Vagina (tissue), 2 donors: ENCODE data around the gene MAP3K3.

Experiments
- POLR2A ChIP-seq, 2 donors: fragments of 450-650 bp; IDR thresholded peaks; one replicate each; pipeline ENCODE4 v1.6.1; 2017; ENCODE audit warnings: antibody characterized with exemption in 2 of 2, mild to moderate bottlenecking in 2 of 2, moderate library complexity in 2 of 2
- TF ChIP-seq, protein P1 (sequence below), 3 experiments: fragments of 450-650 bp in 2 of 3; fragments of 200-600 bp in 1 of 3; sonication (generic) in 1 of 3; IDR thresholded peaks; one replicate each; pipeline ENCODE4 v1.5.1; 2017 to 2019; ENCODE audit warnings: antibody characterized with exemption in 3 of 3, mild to moderate bottlenecking in 2 of 3, moderate library complexity in 2 of 3

DNA sequence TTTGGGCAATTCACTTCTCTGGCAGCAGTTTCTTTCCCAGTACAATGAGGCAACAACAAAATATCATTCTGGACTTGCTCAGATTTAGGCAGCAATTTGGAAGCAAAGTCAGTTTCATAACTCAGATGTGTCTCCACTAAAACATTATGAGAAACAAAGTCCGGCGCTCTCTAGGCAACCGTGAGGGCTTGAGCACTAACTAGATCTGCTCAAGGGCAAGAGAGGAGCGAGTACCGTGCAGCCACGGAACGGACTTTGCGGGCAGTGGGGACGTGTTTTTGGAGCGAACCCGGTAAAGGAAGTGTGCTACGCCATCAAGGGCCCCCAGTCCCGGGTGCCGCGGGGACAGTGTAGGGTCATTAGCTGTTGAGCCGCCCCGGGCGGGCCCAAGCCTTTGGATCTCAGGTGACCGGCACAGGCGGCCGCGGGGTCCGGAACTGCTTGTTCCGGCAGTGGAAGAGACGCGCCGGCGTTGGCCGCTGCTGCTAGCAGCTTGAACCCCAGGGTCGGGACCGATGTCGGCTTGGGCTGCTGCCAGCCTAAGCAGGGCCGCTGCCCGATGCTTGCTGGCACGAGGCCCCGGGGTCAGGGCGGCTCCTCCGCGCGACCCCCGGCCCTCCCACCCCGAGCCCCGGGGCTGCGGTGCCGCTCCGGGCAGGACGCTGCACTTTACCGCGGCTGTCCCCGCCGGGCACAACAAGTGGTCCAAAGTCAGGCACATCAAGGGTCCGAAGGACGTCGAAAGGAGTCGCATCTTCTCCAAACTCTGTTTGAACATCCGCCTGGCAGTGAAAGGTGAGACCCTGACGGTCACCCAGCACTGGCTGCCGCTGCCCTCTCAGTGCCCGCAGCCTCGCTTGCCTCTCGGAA, 21.4 kb upstream of the MAP3K3 start, which contains the start of gene TACO1:
- TF ChIP-seq, protein P1, sequence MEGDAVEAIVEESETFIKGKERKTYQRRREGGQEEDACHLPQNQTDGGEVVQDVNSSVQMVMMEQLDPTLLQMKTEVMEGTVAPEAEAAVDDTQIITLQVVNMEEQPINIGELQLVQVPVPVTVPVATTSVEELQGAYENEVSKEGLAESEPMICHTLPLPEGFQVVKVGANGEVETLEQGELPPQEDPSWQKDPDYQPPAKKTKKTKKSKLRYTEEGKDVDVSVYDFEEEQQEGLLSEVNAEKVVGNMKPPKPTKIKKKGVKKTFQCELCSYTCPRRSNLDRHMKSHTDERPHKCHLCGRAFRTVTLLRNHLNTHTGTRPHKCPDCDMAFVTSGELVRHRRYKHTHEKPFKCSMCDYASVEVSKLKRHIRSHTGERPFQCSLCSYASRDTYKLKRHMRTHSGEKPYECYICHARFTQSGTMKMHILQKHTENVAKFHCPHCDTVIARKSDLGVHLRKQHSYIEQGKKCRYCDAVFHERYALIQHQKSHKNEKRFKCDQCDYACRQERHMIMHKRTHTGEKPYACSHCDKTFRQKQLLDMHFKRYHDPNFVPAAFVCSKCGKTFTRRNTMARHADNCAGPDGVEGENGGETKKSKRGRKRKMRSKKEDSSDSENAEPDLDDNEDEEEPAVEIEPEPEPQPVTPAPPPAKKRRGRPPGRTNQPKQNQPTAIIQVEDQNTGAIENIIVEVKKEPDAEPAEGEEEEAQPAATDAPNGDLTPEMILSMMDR (IDR thresholded peaks at IDR 0.05) = no peak
- no peak for TF ChIP-seq POLR2A (IDR thresholded peaks at IDR 0.05)
